ENCODE measurements around the gene PDCD1LG2. TPM values are rescaled to one million over a fixed set of nuclear protein-coding genes. Genes with fewer than 3 reads are reported as not detected.
"Not testable (repeated sequence)": the region's sequence is repeated elsewhere in the genome, so short reads cannot be mapped to it uniquely, and the experiment has no call there.

Gene PDCD1LG2
- total and polyA plus RNA-seq, 2 experiments from 2014 or later, result not detected

GRCh38 chr9:5494765-5495164 is 15.6 kb upstream of the PDCD1LG2 start:
- H3K4me2 ChIP-seq; H3K27me3 Mint-ChIP-seq (ENCODE audit: insufficient read depth, low read depth, poor library complexity); H3K27ac ChIP-seq (ENCODE audit: low read depth); H4K20me1 ChIP-seq (replicated peaks; ENCODE audit: insufficient read depth); H2AFZ ChIP-seq; H3K79me2 ChIP-seq (replicated peaks; ENCODE audit: insufficient read depth); H3K4me1 Mint-ChIP-seq; H3K36me3 ChIP-seq (ENCODE audit: insufficient read depth); H3K36me3 Mint-ChIP-seq (ENCODE audit: low read depth); H3K4me3 ChIP-seq; H3K4me1 ChIP-seq (ENCODE audit: insufficient read depth); H3K9me2 ChIP-seq (ENCODE audit: insufficient read depth); DNase-seq (ENCODE audit: low spot score); H3K27me3 ChIP-seq (ENCODE audit: insufficient read depth); H3K4me3 Mint-ChIP-seq; ATAC-seq; H3F3A ChIP-seq (replicated peaks; ENCODE audit: low read depth); H3K9me3 Mint-ChIP-seq; H3K27ac Mint-ChIP-seq: not testable (repeated sequence)

- no peak for DNase-seq (ENCODE audit: low spot score)
- H3K9me2 ChIP-seq (ENCODE audit: insufficient read depth), result no peaks in the 10 kb centered on the region; the same call in 1 of the 2 replicates
- no peaks in the 10 kb centered on the region for H3K79me2 ChIP-seq (replicated peaks; ENCODE audit: insufficient read depth)
- H3K4me1 ChIP-seq (ENCODE audit: insufficient read depth), result no peaks in the 10 kb centered on the region
- no peaks in the 10 kb centered on the region for H4K20me1 ChIP-seq (replicated peaks; ENCODE audit: insufficient read depth)
- no peak overlapping the region for H2AFZ ChIP-seq
- H3K4me3 ChIP-seq, result no peak overlapping the region
- Mint-ChIP-seq H3K9me3 (no peaks in the 10 kb centered on the region), H3K4me3 (no peak overlapping the region), H3K36me3 (ENCODE audit: low read depth) (no peaks in the 10 kb centered on the region), H3K4me1 (peaks cover 3% of the 10 kb centered on the region; the same call in 2 of the 3 replicates), H3K27me3 (ENCODE audit: insufficient read depth, low read depth, poor library complexity) (no peaks in the 10 kb centered on the region), H3K27ac (no peak overlapping the region)
- no peak overlapping the region for H3K4me2 ChIP-seq
- no peaks in the 10 kb centered on the region for H3K27me3 ChIP-seq (ENCODE audit: insufficient read depth)
- no peak overlapping the region for H3K27ac ChIP-seq (ENCODE audit: low read depth)
- H3K36me3 ChIP-seq (ENCODE audit: insufficient read depth), result no peaks in the 10 kb centered on the region
- no peaks in the 10 kb centered on the region for H3F3A ChIP-seq (replicated peaks; ENCODE audit: low read depth)
- ATAC-seq, result no peak
- TF ChIP-seq CREB1 (CRISPR knock-in tag; IDR thresholded peaks at IDR 0.05; ENCODE audit: low read depth), result no peak
- TF ChIP-seq STAT1 (IDR thresholded peaks at IDR 0.05; ENCODE audit: unreplicated experiment), result no peak
- TF ChIP-seq NANOG (IDR thresholded peaks at IDR 0.05; ENCODE audit: borderline replicate concordance), result no peak
- no peak for TF ChIP-seq ZNF114 (CRISPR knock-in tag; IDR thresholded peaks at IDR 0.05)
- no peak for TF ChIP-seq POLR2AphosphoS5 (IDR thresholded peaks at IDR 0.05; ENCODE audit: low read depth)
- TF ChIP-seq ETS1 (IDR thresholded peaks at IDR 0.05), result no peak
- TF ChIP-seq EZH2 (IDR thresholded peaks at IDR 0.05; ENCODE audit: low read depth, unreplicated experiment), result no peak
- TF ChIP-seq CTCF (conservative IDR thresholded peaks at IDR 0.05; ENCODE audit: low read depth in 2 of 2), result no peak
- TF ChIP-seq JUNB (IDR thresholded peaks at IDR 0.05; ENCODE audit: unreplicated experiment), result no peak
- no peak for TF ChIP-seq REST (IDR thresholded peaks at IDR 0.05; ENCODE audit: unreplicated experiment)
- no peak for TF ChIP-seq EZH2phosphoT487 (IDR thresholded peaks at IDR 0.05; ENCODE audit: unreplicated experiment)
These were observed 11.2 kb upstream of the PDCD1LG2 start for GRCh38 chr9:5499157-5499556.

Measured in GM23338 (cell line).